ENCODE results near the gene TMEM81.

TMEM81 gene

DNA sequence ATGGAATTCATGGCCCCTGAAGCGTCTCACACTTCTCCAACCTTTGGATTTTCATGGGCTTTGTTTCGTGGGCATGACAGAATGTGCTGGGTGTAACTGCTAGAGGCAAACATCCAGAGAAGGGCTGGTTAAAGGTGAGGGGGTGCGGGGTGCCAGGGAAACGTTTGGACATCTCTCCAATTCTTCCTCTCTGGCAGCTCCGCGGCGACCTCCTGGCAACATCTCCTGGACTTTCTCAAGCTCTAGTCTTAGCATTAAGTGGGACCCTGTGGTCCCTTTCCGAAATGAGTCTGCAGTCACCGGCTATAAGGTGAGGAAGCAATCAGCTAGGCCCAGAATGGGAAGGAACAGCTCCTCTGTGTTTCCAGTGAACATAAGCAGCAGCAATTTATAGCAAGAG, 12.0 kb downstream of the TMEM81 start:
- H3K27ac ChIP-seq: no peak overlapping the region
- TF ChIP-seq, protein P1, sequence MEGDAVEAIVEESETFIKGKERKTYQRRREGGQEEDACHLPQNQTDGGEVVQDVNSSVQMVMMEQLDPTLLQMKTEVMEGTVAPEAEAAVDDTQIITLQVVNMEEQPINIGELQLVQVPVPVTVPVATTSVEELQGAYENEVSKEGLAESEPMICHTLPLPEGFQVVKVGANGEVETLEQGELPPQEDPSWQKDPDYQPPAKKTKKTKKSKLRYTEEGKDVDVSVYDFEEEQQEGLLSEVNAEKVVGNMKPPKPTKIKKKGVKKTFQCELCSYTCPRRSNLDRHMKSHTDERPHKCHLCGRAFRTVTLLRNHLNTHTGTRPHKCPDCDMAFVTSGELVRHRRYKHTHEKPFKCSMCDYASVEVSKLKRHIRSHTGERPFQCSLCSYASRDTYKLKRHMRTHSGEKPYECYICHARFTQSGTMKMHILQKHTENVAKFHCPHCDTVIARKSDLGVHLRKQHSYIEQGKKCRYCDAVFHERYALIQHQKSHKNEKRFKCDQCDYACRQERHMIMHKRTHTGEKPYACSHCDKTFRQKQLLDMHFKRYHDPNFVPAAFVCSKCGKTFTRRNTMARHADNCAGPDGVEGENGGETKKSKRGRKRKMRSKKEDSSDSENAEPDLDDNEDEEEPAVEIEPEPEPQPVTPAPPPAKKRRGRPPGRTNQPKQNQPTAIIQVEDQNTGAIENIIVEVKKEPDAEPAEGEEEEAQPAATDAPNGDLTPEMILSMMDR (conservative IDR thresholded peaks at IDR 0.05): no peak

DNA sequence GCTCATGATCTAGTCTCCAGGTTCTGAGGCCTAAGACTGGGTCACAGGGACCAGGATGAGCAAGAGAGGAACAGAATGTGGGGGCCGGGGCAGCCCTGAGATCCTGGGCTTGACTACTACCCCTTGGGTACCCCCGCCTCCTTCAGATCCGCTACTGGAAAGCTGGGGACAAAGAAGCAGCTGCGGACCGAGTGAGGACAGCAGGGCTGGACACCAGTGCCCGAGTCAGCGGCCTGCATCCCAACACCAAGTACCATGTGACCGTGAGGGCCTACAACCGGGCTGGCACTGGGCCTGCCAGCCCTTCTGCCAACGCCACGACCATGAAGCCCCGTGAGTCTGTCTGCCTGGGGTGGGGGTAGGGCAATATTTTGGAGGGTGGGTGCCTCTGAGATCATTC, 12.5 kb downstream of the TMEM81 start:
- H3K27ac ChIP-seq: no peak overlapping the region
- TF ChIP-seq, protein P1 (conservative IDR thresholded peaks at IDR 0.05): no peak

DNA sequence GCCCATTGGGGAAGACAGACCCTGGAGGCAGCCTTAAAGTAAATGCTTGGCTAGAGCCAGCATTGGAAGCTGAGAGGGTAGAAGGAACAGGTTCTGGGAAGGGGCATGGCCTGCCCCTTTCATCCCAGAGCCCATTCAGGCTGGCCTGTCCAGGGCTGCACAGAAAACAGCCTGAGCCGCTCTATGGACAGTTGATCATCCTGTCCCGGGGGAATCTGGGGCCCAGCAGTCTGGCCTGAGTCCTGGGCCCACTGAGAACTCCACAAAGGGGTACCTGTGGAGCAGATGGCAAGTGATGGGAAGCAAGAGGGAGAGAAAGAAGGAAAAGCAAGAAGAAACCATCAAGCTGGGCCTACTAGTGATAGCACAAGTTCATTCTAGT, 13.2 kb downstream of the TMEM81 start:
- no peak overlapping the region for H3K27ac ChIP-seq
- TF ChIP-seq, protein P1 (conservative IDR thresholded peaks at IDR 0.05): no peak

DNA sequence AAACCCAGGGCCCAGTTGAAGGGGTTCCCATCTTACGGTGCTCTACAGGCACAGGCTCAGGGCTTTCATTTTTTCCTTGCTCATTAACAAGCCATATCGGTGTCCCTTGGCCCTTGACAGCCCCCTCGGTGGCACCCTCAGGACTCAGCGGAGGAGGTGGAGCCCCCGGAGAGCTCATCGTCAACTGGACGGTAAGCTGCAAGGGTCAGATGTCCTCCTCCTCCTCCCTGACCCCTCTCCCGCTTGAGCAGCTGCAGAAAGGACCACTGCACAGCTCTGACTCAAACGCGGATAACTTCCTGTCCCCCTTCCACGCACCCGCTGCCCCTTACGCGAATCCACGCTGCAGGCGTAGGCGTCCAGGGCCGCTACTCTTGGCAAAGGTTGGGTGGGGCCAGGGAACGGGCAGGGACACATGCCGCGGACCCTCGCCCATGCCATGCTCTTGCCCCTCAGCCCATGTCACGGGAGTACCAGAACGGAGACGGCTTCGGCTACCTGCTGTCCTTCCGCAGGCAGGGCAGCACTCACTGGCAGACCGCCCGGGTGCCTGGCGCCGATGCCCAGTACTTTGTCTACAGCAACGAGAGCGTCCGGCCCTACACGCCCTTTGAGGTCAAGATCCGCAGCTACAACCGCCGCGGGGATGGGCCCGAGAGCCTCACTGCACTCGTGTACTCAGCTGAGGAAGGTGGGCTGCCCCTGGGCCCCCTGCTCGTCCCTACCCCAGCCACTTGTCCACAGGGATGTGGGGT, 14.7 kb downstream of the TMEM81 start:
- H3K27ac ChIP-seq: no peak overlapping the region
- TF ChIP-seq, protein P1 (conservative IDR thresholded peaks at IDR 0.05): no peak

DNA sequence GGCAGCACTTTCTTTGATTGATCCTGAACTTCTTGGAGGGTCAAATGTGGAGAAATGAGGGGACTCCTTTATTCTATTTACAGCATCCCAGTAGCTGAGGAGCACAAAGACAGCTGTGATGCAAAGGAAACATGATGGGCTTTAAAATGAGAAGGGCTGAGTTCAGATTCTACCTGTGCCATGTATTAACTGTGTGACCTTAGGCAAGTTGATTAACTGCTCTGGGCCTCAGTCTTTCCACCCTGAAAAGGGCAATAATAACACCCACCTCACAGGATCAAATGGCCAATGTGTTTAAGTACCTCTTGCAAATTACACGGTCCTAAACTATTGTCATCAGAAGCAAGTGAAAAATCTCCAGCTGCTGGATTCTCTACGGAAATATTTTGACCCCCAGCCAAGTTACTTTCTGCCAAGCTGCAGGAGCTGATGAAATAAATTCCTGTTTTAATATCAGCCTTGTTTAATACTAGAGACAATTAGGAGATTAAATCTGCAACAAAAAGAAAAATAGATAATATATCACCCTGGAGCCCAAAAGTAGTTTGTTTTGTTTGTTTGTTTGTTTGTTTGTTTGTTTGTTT, 15.7 kb downstream of the TMEM81 start:
- TF ChIP-seq, protein P1 (conservative IDR thresholded peaks at IDR 0.05): no peak
- no peak overlapping the region for H3K27ac ChIP-seq

DNA sequence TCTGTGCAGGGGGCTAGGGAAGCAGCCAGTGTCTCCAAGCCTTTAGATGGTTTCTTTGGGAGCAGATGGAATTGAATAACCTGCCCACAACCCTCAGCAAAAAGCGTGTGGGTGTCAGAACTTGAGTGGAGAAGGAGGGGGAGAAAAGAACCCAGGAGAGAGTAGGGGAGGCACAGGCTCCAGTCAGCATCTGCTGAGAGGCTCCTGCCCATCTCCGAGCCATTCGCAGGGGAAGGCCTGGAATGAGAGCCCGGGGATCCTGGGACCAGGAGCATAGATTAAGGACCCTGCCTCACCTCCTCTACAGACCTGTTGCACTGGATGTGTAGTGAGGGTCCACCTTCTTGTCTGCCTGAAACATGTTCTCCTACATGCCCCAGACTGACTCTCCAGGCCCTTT, 16.3 kb downstream of the TMEM81 start:
- TF ChIP-seq, protein P1 (conservative IDR thresholded peaks at IDR 0.05): no peak
- no peak overlapping the region for H3K27ac ChIP-seq

DNA sequence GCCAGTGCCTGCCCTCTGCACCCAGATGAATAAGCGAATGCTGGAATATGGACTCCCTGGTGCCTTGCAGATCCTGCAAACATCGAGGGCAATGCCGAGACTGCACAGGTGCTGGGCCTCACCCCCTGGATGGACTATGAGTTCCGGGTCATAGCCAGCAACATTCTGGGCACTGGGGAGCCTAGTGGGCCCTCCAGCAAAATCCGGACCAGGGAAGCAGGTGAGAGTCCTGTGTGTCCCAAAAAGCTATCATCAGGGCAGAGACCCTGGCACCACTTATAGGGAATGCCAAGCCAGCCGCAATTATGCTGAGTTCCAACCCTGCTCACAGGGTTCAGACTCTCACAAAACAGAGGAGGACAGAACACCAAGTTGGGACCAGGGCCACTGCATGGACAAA, 17.2 kb downstream of the TMEM81 start:
- TF ChIP-seq, protein P1 (conservative IDR thresholded peaks at IDR 0.05): no peak
- no peak overlapping the region for H3K27ac ChIP-seq

Data from VCaP (cell line).